GM18498 (cell line): ENCODE data around the gene SPTBN1.
A peak's percentile ranks its signal among the peaks of the same experiment; 100 is the strongest.

Source experiments
- ATAC-seq: cut with Tn5 transposase; IDR thresholded peaks from one replicate; pipeline ENCODE4 v1.9.1; 2021; ENCODE audit warnings: mild to moderate bottlenecking, moderate library complexity; ENCODE audit not compliant: unreplicated experiment

SPTBN1 gene

GRCh38 chr2:54455563-54456361 is at the start of gene SPTBN1:
TSS of gene SPTBN1 (plus strand) at chr2:54456327. CDS start at chr2:54526419, 70,092 bp downstream.
- peak; percentile 38 for ATAC-seq

DNA sequence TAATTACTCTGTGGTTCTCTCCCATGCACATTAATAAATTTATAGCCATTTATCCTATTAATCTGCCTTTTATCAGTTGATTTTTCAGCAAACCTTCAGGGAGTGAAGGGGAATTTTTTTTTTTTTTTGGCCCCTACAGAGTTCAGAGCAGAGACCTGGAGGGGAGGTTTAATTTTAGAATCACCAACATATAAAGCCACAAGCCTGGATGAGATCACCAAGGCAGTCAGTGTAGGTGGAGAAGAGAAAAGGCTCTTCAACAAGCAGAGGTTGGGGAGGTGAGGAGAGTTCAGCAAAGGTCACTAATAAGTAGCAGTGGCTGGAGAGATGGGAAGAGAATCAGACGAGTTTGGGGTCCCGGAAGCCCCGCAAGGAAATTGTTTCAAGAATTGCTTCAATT is 48.4 kb upstream of the SPTBN1 start:
- no peak for ATAC-seq

GRCh38 chr2:54408288-54408687 is 47.8 kb upstream of the SPTBN1 start:
- ATAC-seq = no peak

GRCh38 chr2:54409752-54410151 is 46.4 kb upstream of the SPTBN1 start:
- no peak for ATAC-seq

DNA sequence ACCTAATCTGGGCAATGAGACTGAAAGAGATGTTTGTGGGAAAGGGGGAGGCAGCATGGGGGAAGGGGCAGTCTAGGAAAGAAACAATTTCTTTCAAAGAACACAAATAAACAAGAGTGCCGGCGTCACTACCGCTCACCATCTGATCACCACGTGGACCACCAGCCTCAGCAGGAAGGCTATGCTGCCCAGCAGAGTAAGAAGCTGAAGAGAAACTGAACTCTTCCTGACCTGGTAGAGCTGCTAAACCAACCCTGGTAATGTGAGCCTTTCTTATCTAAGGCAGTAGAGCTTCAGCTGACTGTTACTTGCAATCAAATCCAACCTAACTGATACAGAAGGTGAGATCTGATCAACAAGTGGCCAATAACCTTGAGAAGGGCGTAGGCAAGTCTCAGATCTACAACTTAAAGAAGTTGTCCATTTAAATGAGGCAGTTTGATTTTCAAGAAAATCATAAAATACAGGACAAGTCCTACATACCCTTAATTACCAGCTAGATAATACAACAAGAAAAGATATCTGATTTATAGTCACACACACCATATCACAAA is 44.2 kb upstream of the SPTBN1 start:
- ATAC-seq = no peak

- ATAC-seq = no peak
Measured at GRCh38 chr2:54416166-54416813, 39.8 kb upstream of the SPTBN1 start.

DNA sequence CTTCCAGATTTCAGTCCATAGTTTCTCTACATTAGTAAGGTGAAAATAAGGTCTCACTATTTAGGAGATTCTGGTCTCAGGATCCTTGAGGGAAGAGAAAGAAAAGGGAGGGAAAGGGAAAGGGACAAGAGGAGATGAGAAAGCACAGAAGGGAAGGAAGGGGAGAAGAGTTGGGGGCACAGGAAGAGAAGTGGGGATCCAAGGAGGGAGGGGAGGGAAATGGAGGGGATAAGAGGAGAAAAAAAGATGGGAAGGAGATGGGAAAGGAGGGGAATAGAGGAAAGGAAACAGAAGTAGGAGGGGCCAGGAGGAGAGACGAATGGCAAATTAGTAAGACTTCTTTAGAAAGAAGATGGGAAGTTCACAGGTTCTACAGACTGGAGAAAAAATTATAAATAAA is 39.2 kb upstream of the SPTBN1 start:
- no peak for ATAC-seq

DNA sequence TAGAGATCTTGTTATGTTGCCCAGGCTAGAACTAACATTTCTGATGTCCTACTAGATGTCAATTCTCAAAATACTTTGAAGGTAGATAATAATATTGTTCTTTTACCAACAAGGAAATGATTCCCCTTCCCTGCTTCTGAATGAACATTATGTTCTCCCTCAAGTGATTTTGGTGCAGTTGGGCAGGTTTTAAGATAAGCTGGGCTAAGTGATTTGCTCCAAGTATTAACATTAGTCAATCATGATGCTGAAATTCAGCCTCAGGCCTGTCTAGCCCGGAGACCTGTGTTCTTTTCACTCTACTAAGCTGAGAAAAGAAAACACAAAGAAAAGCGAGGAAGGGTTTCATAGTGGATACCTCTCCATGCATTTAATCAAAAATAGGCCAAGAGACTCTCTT is 38.5 kb upstream of the SPTBN1 start:
- no peak for ATAC-seq

GRCh38 chr2:54419388-54419787 is 36.7 kb upstream of the SPTBN1 start:
- ATAC-seq = no peak

DNA sequence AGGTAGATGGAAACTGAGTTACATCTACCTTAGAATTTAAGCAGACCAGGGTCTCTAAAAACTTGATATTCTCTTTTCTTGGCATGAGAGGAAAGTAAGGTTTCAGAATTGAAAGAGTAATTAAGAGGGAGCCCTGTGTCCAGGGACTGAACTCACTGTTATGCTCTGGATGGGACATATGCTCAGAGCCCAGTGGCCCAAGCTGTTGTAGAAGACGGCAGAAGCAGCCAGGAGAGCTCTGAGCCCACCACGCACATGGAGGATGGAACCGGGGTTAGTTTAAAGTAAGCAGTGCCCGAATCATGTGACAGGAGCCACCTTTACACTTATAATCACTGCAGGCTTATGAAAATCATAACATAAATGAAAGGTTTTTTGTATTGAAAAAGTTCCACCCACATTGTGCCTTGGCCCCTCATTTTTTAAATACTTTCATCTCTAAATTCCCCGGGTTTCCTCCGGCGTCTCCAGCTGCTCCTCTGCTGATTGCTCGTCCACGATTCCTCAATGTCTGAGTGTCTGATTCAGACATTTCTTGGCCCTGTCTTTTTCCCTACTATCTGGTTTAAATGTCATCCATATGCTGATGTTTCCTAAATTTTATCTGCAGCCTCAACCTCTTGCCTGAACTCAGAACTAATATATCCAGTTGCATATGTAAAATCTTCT is 36.1 kb upstream of the SPTBN1 start:
- ATAC-seq = no peak

DNA sequence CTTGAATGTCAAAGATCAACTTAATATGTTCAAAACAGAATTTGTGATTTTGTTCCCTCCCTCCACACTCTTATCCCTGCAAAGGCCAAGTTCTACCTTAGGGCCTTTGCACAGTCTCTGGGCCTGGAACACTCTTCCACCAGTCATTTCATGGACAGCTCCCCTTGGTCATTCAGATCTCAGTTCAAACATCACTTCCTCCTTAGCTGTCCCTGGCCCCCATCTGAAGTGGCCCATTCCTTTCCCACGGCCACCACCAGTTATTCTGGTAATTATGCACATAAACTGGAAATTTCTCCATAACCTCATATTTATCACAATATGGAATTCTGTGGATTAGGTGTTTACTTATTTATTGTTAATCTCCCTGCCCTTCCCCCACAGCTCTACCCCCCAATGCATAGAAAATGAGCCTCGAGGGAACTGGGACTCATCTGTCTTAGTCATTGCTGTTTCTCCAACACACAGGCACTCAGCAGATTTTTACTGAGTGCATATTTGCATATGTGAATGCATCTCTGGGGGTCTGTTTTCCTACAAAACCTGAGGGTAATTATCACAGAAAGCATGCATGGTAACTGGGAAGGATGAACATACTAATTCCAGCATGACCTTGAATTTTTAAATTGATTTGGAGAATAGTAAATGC is 35.5 kb upstream of the SPTBN1 start:
- no peak for ATAC-seq

DNA sequence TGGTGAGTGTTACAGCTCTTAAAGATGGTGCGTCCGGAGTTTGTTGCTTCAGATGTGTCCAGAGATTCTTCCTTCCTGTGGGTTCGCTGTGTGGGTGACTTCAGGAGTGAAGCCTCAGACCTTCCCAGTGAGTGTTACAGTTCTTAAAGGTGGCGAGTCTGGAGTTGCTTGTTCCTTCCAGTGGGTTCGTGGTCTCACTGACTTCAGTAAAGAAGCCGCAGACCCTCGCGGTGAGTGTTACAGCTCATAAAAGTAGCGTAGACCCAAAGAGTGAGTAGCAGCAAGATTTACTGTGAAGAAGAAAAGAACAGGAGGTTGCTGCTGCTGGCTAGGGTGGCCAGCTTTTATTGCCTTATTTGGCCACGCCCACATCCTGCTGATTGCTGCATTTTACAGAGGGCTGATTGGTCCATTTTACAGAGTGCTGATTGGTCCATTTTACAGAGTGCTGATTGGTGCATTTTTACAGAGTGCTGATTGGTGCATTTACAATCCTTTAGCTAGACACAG is 34.0 kb upstream of the SPTBN1 start:
- no peak for ATAC-seq

GRCh38 chr2:54423213-54423612 is 32.9 kb upstream of the SPTBN1 start:
- ATAC-seq = no peak

GRCh38 chr2:54424555-54425163 is 31.5 kb upstream of the SPTBN1 start:
- no peak for ATAC-seq

DNA sequence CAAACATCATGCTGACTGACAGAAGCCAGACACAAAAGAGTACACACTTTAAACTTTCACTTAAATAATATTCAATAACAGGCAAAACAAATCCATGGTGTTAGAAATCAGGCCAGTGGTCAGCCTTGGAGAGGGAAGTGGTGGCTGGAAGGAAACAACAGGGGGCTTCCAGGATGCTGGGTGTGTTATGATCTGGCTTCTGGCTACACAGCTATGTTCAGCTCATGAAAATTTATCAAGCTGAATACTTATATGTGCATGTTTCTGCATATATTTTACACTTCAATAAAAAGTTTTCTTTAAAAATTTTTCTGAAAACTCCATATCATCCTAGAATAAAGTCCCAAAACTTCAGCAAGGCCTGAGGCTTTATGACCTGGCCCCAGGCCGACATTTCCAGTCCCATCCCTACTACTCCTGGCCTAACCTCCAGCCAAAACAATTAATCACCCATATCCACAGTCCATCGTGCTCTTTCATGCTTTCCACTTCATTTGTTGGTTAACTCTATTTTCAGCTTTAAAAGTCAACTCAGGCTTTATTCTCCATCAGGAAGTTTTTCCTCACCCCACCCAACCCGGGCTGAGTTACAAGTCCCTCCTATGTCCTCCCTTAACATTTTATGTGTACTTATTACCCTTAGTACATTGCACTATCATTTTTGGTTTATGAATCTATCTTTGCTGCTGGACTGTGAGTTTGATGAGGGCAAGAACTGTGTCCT is 27.9 kb upstream of the SPTBN1 start:
- no peak for ATAC-seq

GRCh38 chr2:54429054-54429453 is 27.1 kb upstream of the SPTBN1 start:
- no peak for ATAC-seq

GRCh38 chr2:54429811-54430551 is 26.1 kb upstream of the SPTBN1 start:
- ATAC-seq = no peak

DNA sequence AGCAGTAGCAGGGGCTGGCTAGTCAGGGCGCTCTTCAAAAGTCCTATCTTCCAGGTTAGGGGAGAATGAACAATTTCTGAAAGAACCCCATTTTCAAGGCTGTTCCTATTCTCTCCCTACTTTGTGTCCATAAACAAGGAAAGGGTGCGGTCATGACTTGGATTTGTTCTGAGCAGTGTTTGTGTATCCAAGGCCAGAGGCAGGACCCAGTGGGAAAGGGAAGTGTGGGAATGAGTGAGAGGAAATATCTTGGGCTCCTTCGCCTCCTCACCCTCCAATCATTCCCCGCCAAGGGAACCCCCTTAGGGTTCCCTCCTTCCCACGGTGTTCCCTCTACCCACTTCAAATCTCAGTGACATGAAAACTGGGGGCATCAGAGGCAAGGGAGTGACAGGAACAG is 25.5 kb upstream of the SPTBN1 start:
- no peak for ATAC-seq
